Duodenal mucosa (tissue), 2 donors: Measurements from ENCODE around the gene KLHDC1.
A peak's percentile ranks its signal among the peaks of the same experiment; 100 is the strongest.
"Not testable (repeated sequence)": the region's sequence is repeated elsewhere in the genome, so short reads cannot be mapped to it uniquely, and the experiment has no call there.

Experiments used
- H3K27ac ChIP-seq: one replicate; pipeline ENCODE4 v1.7.0; 2013; ENCODE audit warnings: low read depth, low read length
- H3K27me3 ChIP-seq, 2 donors: one replicate each; pipeline ENCODE4 v1.7.0; 2013; ENCODE audit warnings: low read length in 2 of 2, control low read depth in 1 of 2; ENCODE audit not compliant: insufficient read depth in 2 of 2, control insufficient read depth in 1 of 2
- H3K36me3 ChIP-seq, 2 donors: one replicate each; pipeline ENCODE4 v1.7.0; 2013; ENCODE audit warnings: low read length in 2 of 2, control low read depth in 1 of 2; ENCODE audit not compliant: insufficient read depth in 2 of 2, control insufficient read depth in 1 of 2
- H3K4me1 ChIP-seq, 2 donors: one replicate each; pipeline ENCODE4 v1.7.0; 2013; ENCODE audit warnings: low read length in 2 of 2, control low read depth in 1 of 2; ENCODE audit not compliant: insufficient read depth in 2 of 2, control insufficient read depth in 1 of 2
- H3K4me3 ChIP-seq, 2 donors: one replicate each; pipeline ENCODE4 v1.7.0; 2013; ENCODE audit warnings: low read length in 2 of 2, low read depth in 1 of 2
- H3K9ac ChIP-seq, 2 donors: one replicate each; pipeline ENCODE4 v1.7.0; 2013; ENCODE audit warnings: low read length in 2 of 2, low read depth in 1 of 2
- H3K9me3 ChIP-seq, 2 donors: one replicate each; pipeline ENCODE4 v1.7.0; 2013; ENCODE audit warnings: low read length in 2 of 2, control low read depth in 1 of 2; ENCODE audit not compliant: control insufficient read depth in 1 of 2

The KLHDC1 gene

DNA sequence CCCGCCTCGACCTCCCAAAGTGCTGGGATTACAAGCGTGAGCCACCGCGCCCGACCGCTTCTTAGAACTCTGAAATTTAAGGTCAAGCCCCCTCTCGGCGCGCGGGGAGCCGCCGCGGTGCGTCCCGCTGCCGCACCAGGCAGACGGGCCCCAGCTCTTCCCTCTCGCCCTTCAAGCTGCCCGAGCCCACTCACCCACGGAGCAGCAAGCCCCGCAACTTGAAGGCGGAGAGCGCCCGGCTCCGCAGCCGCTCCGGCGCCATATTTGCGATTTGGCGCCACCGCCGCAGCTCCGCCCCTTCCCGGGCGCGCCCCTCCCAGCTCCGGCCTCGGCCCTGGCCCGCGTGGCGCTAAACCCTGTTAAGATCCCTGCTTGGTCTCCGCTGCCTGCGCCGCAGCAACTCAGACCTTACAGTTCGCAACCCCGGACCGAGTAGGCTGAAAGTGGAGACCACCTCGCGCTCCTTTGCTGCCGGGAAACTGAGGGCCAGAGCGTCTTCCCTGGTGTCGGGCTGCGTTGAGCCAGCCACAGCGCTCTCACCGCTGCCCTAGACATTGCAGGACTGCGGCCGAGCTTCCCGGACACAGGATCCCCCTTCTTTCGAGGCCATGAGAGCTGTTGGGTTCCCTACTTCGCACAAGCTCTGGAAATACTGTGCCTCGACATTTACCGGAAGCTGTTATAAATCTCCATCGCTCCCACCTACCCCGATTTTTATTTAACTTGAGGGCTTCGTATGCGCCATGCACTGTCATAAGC, 4.8 kb upstream of the KLHDC1 start, which contains the start of gene POLE2:
Gene POLE2 (minus strand): TSS at position 273 of the 759 bp plus-strand sequence. CDS start 11 bp downstream, at position 262.
- H3K27ac ChIP-seq: no peak within 1 kb of the TSS
- H3K9me3 ChIP-seq: no peaks in the 10 kb centered on the region
- H3K27me3 ChIP-seq: no peaks in the 10 kb centered on the region
- H3K9ac ChIP-seq: peak within 1 kb of the TSS; percentile 53 to 83
- peak within 1 kb of the TSS; percentile 71 to 81 for H3K4me3 ChIP-seq
- H3K36me3 ChIP-seq: no peaks in the 10 kb centered on the region
- peaks cover 0 to 12% of the 10 kb centered on the region in 2 donors for H3K4me1 ChIP-seq

DNA sequence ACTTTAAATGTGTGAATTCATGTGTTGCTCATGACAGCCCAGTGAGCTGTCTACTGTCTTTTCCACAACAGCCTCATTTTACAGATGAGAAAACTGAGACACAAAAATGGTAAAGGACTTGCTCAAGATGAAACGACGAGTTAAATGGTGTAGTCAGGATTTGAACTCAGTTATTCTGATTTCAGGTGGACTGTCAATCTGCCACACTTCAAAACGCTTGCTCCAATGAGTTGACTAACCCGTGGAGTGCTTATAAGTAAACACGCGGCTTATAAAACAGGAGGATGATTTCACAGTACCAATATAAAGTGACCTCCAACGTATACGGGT, 4.3 kb upstream of the KLHDC1 start:
- Histone ChIP-seq H3K9me3 (no peaks in the 10 kb centered on the region), H3K4me3 (peak overlapping the region in 1 of 2 donors; percentile 71), H3K36me3 (no peaks in the 10 kb centered on the region), H3K27ac (no peak overlapping the region), H3K27me3 (no peaks in the 10 kb centered on the region), H3K4me1 (peaks cover 0 to 12% of the 10 kb centered on the region in 2 donors), H3K9ac (peak overlapping the region in 1 of 2 donors; percentile 53)

DNA sequence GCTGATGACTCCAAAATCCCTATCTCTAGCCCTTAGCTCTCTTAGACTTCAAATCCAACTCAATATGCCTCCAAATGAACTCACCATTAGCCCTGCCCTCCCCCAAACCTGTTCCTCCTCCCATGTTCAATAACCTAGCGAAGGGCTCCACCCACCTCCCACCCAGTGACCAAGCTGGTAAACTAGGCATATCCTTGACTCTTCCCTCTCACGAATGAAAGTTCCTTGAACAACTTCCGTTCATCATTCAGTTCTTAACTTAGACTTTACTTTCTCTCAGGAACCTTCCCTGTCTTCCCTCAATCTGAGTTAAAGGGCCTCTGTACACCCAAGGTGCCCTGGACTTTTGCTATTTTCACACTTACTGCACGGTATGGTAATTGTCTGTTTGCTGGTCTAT, 1.9 kb upstream of the KLHDC1 start:
- no peak overlapping the region for H3K9ac ChIP-seq
- H3K27me3 ChIP-seq: no peaks in the 10 kb centered on the region
- peaks cover 0 to 12% of the 10 kb centered on the region in 2 donors for H3K4me1 ChIP-seq
- H3K36me3 ChIP-seq: no peaks in the 10 kb centered on the region
- H3K4me3 ChIP-seq: no peak overlapping the region
- no peak overlapping the region for H3K27ac ChIP-seq
- no peaks in the 10 kb centered on the region for H3K9me3 ChIP-seq

DNA sequence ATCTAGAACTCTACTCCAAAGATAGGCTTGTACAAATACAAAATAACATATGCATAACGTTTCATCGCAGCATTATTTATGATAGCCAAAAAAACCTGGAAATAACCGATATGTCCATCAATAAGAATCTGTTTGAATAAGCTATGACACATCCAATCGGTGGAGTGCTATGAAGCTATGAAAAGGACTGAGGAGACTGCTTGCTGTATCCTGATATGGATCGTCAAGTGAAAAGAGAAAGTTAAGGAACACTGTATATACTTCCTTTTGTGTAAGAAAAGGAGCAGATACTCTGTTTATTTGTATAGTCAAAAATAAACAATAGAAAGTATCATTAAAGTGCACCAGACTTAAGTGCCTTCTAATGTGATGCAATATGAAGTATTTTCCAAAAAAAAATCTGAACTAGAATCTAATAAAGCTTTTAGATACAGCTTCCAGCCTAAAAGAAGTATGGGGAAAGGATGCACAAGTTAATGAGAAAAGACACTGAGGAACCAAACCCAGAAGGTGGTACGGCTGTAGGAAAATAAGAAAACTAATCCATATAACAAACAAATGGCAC, 645 bp upstream of the KLHDC1 start:
- Histone ChIP-seq H3K9me3 (no peaks in the 10 kb centered on the region), H3K27ac (peak overlapping the region; percentile 98), H3K27me3 (no peaks in the 10 kb centered on the region), H3K4me1 (peaks cover 0 to 10% of the 10 kb centered on the region in 2 donors), H3K4me3 (peak overlapping the region; percentile 75 to 85), H3K9ac (peak overlapping the region; percentile 80 to 88), H3K36me3 (no peaks in the 10 kb centered on the region)

DNA sequence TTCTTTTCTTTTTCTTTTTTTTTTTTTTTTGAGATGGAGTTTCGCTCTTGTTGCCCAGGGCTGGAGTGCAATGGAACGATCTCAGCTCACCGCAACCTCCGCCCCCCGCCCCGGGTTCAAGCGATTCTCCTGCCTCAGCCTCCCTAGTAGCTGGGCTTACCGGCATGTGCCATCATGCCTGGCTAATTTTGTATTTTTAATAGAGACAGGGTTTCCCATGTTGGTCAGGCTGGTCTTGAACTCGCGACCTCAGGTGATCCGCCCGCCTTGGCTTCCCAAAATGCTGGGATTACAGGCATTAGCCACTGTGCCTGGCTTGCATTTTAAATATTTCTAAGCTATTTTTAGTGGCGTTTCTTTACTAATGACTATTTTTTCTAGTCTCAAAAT, 810 bp downstream of the KLHDC1 start:
- H3K4me1 ChIP-seq, H3K27me3 ChIP-seq, H3K36me3 ChIP-seq, H3K27ac ChIP-seq, H3K9me3 ChIP-seq: not testable (repeated sequence)
- Histone ChIP-seq H3K9ac (peak overlapping the region in 1 of 2 donors; percentile 80), H3K4me3 (peak overlapping the region; percentile 75 to 85)

DNA sequence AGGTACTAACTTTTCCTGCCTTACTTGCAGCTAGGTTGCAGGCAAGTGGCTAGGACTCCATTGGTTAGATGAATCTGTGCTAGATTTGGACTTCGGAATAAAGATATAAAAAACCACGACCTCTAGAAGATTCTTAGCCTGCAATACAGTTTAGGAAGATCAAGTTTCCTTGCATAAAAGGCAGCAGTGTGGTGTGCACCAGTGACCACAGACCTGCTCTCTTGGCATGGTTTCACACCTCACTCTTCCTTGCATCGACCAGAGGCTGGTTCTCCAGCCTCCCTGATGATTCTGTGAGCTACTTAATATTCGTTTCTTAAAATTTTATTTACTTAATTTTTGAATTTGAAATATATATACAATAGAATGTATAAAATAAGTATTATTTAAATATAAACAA, 9.8 kb downstream of the KLHDC1 start:
- Histone ChIP-seq H3K36me3 (no peaks in the 10 kb centered on the region), H3K4me1 (no peaks in the 10 kb centered on the region), H3K4me3 (no peak overlapping the region), H3K9ac (no peak overlapping the region), H3K9me3 (no peaks in the 10 kb centered on the region), H3K27me3 (no peaks in the 10 kb centered on the region), H3K27ac (no peak overlapping the region)

DNA sequence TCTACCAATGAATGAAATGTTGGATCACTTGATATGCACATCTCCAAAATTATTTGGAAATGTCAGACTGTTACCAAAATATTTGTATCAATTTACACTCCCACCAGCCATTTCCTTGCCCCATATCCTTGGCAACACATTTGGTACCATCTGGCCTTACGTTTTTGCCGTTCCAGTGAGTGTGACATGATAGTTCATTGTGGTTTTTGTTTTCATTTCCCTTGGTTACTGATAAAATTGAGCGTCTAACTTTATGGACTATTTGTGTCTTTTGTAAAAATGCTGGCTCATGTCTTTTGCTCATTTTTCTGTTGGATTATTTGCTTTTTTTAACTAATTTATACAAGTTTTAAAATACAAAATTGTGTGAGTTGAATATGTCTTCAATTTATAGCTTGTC, 11.0 kb downstream of the KLHDC1 start:
- Histone ChIP-seq H3K9me3 (no peaks in the 10 kb centered on the region), H3K4me1 (no peaks in the 10 kb centered on the region), H3K9ac (no peak overlapping the region), H3K27me3 (no peaks in the 10 kb centered on the region), H3K36me3 (no peaks in the 10 kb centered on the region), H3K4me3 (no peak overlapping the region), H3K27ac (no peak overlapping the region)

DNA sequence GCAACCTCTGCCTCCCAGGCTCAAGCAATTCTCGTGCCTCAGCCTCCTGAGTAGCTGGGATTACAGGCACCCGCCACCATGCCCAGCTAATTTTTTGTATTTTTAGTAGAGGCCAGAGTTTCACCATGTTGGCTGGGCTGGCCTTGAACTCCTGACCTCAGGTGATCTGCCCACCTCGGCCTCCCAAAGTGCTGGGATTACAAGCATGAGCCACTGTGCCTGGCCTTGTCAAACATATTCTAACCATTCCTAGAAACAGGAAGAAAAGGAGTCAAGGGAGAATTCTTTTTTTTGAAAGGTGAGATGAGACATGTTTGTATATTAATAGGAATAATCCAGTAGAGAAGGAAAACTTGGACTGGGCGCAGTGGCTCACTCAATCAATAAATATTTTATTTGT, 11.6 kb downstream of the KLHDC1 start:
- H3K27me3 ChIP-seq, H3K9me3 ChIP-seq, H3K27ac ChIP-seq, H3K9ac ChIP-seq, H3K4me1 ChIP-seq, H3K4me3 ChIP-seq, H3K36me3 ChIP-seq: not testable (repeated sequence)

DNA sequence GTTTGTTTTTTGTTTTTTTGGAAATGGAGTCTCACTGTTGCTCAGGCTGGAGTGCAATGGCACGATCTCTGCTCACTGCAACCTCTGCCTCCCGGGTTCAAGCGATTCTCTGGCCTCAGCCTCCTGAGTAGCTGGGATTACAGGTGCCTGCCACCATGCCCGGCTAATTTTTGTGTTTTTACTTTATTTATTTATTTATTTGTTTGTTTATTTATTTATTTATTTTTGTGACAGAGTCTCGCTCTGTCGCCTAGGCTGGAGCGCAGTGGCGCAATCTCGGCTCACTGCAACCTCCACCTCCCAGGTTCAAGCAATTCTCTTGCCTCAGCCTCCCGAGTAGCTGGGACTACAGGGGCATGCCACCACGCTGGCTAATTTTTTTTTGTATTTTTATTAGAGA, 18.1 kb downstream of the KLHDC1 start:
- H3K9ac ChIP-seq, H3K9me3 ChIP-seq, H3K36me3 ChIP-seq, H3K27ac ChIP-seq, H3K4me1 ChIP-seq, H3K4me3 ChIP-seq, H3K27me3 ChIP-seq: not testable (repeated sequence)

DNA sequence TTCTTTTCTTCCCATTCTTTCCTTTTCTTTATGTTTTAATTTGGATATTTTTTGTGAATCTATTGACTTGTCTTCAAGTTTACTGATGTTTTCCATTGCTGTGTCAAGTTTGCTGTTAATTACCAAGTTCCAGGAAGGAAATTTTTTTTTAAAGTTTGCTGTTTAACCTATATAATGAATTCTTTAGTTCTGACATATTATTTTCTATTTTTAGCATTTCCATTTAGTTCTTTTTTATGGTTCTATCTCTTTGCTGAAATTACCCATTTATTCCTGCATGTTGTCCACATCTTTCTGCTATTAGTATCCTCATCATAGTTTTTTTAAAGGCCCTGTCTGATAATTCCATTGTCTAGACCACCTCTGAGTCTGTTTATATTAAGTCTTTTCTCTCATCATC, 27.8 kb downstream of the KLHDC1 start:
- Histone ChIP-seq H3K9me3 (no peaks in the 10 kb centered on the region), H3K9ac (no peak overlapping the region), H3K4me3 (no peak overlapping the region), H3K4me1 (no peaks in the 10 kb centered on the region), H3K27ac (no peak overlapping the region), H3K36me3 (no peaks in the 10 kb centered on the region), H3K27me3 (no peaks in the 10 kb centered on the region)
